SK-N-SH treated with all-trans-retinoic acid at 6 μM for 48 hours (cell line): Measurements from ENCODE around the gene PLCL2.

Source experiments
- CSRNP3 ChIP-seq: fragments of 250-450 bp; sonication (Bioruptor Pico); IDR thresholded peaks from 2 replicates; pipeline ENCODE4 v1.5.1; 2021; ENCODE audit warnings: mild to moderate bottlenecking, moderate library complexity
- PATZ1 ChIP-seq: fragments of 250-450 bp; sonication (Bioruptor Pico); IDR thresholded peaks from 2 replicates; pipeline ENCODE4 v1.8.0; 2020; ENCODE audit warnings: mild to moderate bottlenecking, moderate library complexity, borderline replicate concordance
- RARB ChIP-seq: fragments of 250-450 bp; sonication (Bioruptor Pico); IDR thresholded peaks from 2 replicates; pipeline ENCODE4 v1.8.0; 2021; ENCODE audit warnings: mild to moderate bottlenecking, moderate library complexity
- TCF4 ChIP-seq: fragments of 250-450 bp; sonication (Bioruptor Pico); IDR thresholded peaks from 2 replicates; pipeline ENCODE4 v1.8.0; 2021; ENCODE audit warnings: mild to moderate bottlenecking, moderate library complexity, borderline replicate concordance
- TOX ChIP-seq: fragments of 250-450 bp; sonication (Bioruptor Pico); IDR thresholded peaks from 2 replicates; pipeline ENCODE4 v1.8.0; 2021; ENCODE audit warnings: mild to moderate bottlenecking, moderate library complexity, borderline replicate concordance
- ZFP3 ChIP-seq: fragments of 250-450 bp; sonication (Bioruptor Pico); IDR thresholded peaks from 2 replicates; pipeline ENCODE4 v1.5.0; 2020; ENCODE audit warnings: mild to moderate bottlenecking, moderate library complexity

- TF ChIP-seq CSRNP3 (no peak), ZFP3 (no peak), PATZ1 (CRISPR knock-in tag) (no peak), TCF4 (no peak), TOX (CRISPR knock-in tag) (no peak), RARB (CRISPR knock-in tag) (no peak)
Observed at GRCh38 chr3:17033516-17034168, 148.9 kb downstream of the PLCL2 start.
